Epithelial cell of proximal tubule (primary cell): ENCODE data around the gene ADAMTS10. TPM values are rescaled to one million over a fixed set of nuclear protein-coding genes. Genes with fewer than 3 reads are reported as not detected.
"Not testable (repeated sequence)": the region's sequence is repeated elsewhere in the genome, so short reads cannot be mapped to it uniquely, and the experiment has no call there.

ENCODE experiments used
- DNase-seq: peaks from one replicate; pipeline ENCODE4 v3.0.0-alpha.2; 2011; ENCODE audit warnings: low read depth
- H3K4me3 ChIP-seq: 2 replicates; pipeline ENCODE4 v1.5.1; 2011; ENCODE audit warnings: low read depth, mild to moderate bottlenecking, low read length
- CTCF ChIP-seq: conservative IDR thresholded peaks from 2 replicates; pipeline ENCODE4 v1.5.1; 2012; ENCODE audit warnings: low read depth, mild to moderate bottlenecking, low read length
- total RNA-seq: library from RNA; depleted of rRNA; stranded (reverse); fragments of >200 nt; gene quantifications from 2 replicates; pipeline ENCODE4 v1.2.3, GENCODE V29; 2015

ADAMTS10 gene
- total RNA-seq, 1 donor from 2014 or later, result 4.8 TPM

GRCh38 chr19:8558325-8558724, 52.2 kb downstream of the ADAMTS10 start:
- H3K4me3 ChIP-seq, result no peak overlapping the region
- no peak for TF ChIP-seq CTCF
- DNase-seq, result no peak

GRCh38 chr19:8557642-8558238, 52.8 kb downstream of the ADAMTS10 start:
- no peak for TF ChIP-seq CTCF
- no peak for DNase-seq
- H3K4me3 ChIP-seq, result no peak overlapping the region

- DNase-seq, H3K4me3 ChIP-seq: not testable (repeated sequence)
Measured at GRCh38 chr19:8553729-8554128, 56.8 kb downstream of the ADAMTS10 start.

GRCh38 chr19:8552810-8553209, 57.7 kb downstream of the ADAMTS10 start:
- TF ChIP-seq CTCF, result no peak
- no peak for DNase-seq
- no peak overlapping the region for H3K4me3 ChIP-seq

DNA sequence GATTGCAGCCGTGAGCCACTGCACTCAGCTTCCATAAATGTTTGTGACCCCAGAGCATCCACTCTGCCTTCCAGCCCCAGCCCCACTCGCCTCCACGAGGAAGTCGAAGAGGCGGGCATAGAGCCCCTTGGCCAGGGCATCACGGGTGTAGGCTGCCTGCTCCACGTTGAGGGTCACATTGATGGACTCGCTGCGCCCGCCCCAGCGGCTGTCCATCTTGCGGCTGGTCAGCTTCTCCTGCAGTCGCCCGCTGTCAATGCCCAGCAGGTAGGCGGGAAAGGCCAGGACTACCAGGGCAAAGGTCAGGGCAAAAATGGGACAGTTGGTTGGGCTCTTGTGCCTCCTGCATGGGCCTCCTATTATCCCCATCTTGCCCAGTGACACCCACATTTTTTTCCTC, 60.4 kb downstream of the ADAMTS10 start:
- no peak for DNase-seq
- no peak overlapping the region for H3K4me3 ChIP-seq
- TF ChIP-seq CTCF, result no peak

- no peak for TF ChIP-seq CTCF
- DNase-seq, result no peak
- H3K4me3 ChIP-seq, result no peak overlapping the region
Measured at GRCh38 chr19:8545743-8546142, 64.8 kb downstream of the ADAMTS10 start.

GRCh38 chr19:8544168-8544567, 66.3 kb downstream of the ADAMTS10 start:
- TF ChIP-seq CTCF, result no peak

GRCh38 chr19:8539621-8540149, 70.8 kb downstream of the ADAMTS10 start:
- H3K4me3 ChIP-seq, result no peak overlapping the region
- no peak for DNase-seq
- no peak for TF ChIP-seq CTCF

More at GRCh38 chr19:8544168-8544567, 66.3 kb downstream of the ADAMTS10 start:
- H3K4me3 ChIP-seq, result no peak overlapping the region
- no peak for DNase-seq
